NB4 (cell line): ENCODE measurements around the gene ABTB2.

Source experiments
- CTCF ChIP-seq: IDR thresholded peaks from one replicate; pipeline ENCODE4 v1.5.1; 2012; ENCODE audit warnings: low read depth, low read length
- MYC ChIP-seq: IDR thresholded peaks from 2 replicates; pipeline ENCODE4 v1.6.1; 2011; ENCODE audit warnings: low read depth, low read length
- POLR2A ChIP-seq: IDR thresholded peaks from 2 replicates; pipeline ENCODE4 v1.6.1; 2011; ENCODE audit warnings: mild to moderate bottlenecking; ENCODE audit not compliant: insufficient read length; ENCODE audit errors: extremely low read depth
- TF ChIP-seq, protein P1 (sequence below): IDR thresholded peaks from 2 replicates; pipeline ENCODE4 v1.6.1; 2011; ENCODE audit warnings: low read depth, low read length

DNA sequence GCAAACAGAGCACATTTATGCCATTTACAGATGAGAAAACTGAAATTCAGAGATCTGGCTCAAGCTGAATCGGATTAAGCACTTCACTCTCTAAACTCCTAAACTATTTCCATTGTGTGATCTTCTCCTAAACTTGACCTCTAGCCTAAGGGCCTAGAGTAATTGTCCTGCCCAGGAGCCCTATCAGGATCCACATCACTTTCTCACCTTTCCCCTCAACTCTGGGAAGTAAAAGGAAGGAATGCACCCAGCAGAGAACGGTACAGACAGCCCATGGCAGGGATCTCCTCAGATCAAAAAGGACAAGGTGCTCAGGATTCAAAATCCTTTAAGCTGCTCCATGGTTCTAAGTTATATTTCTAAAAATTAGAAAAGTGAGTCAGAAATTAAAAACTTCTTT lies 102.7 kb downstream of the ABTB2 start:
- TF ChIP-seq POLR2A (no peak), CTCF (no peak), MYC (no peak)
- TF ChIP-seq, protein P1, sequence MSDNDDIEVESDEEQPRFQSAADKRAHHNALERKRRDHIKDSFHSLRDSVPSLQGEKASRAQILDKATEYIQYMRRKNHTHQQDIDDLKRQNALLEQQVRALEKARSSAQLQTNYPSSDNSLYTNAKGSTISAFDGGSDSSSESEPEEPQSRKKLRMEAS: no peak
